Left lung (tissue), 10 donors: ENCODE results near the gene SND1. TPM values are rescaled to one million over a fixed set of nuclear protein-coding genes. Genes with fewer than 3 reads are reported as not detected.

ENCODE experiments used
- ATAC-seq: fragments of 200-7000 bp; cut with Tn5 transposase; one replicate; pipeline ENCODE4 v1.9.1; 2020; ENCODE audit warnings: moderate library complexity
- DNase-seq, 4 donors: peaks; one replicate each; pipeline ENCODE4 v3.0.0-alpha.2; 2013 to 2020
- H3K27ac ChIP-seq, 2 donors: fragments of 200-600 bp; sonication (generic) in 1 of 2; one replicate each; pipeline versions ENCODE4 v1.5.0 to v1.8.0; 2020 to 2021
- H3K27me3 ChIP-seq, 2 donors: fragments of 200-600 bp; sonication (generic) in 1 of 2; one replicate each; pipeline versions ENCODE4 v1.5.0 to v1.8.0; 2020 to 2021
- H3K36me3 ChIP-seq, 2 donors: fragments of 200-600 bp; sonication (generic) in 1 of 2; one replicate each; pipeline versions ENCODE4 v1.5.0 to v1.8.0; 2020 to 2021
- H3K4me1 ChIP-seq, 2 donors: fragments of 200-600 bp; one replicate each; pipeline ENCODE4 v1.8.0; 2021
- H3K4me3 ChIP-seq, 2 donors: fragments of 200-600 bp; sonication (generic) in 1 of 2; one replicate each; pipeline versions ENCODE4 v1.5.0 to v1.8.0; 2020 to 2021; ENCODE audit warnings: mild to moderate bottlenecking in 1 of 2
- H3K9me3 ChIP-seq, 2 donors: fragments of 200-600 bp; sonication (generic) in 1 of 2; one replicate each; pipeline versions ENCODE4 v1.5.0 to v1.8.0; 2020 to 2021
- CTCF ChIP-seq, 2 donors: fragments of 200-600 bp; sonication (generic) in 1 of 2; IDR thresholded peaks; one replicate each; pipeline versions ENCODE4 v1.5.0 to v1.8.0; 2021; ENCODE audit warnings: antibody characterized with exemption in 2 of 2
- intact Hi-C, 2 donors: fragments of 100-400 bp; cut with DNase I; formaldehyde crosslinking; loops; one replicate each; pipeline versions ENCODE4 v1.11.2 to v1.14.2; 2022
- polyA plus RNA-seq, 6 donors: library from polyadenylated mRNA; unstranded; fragments of 120-200 nt; gene quantifications; one replicate each; pipeline ENCODE4 v1.2.1, GENCODE V29; 2013; ENCODE audit not compliant: insufficient read length in 6 of 6
- total RNA-seq, 2 donors: library from RNA; stranded (reverse); fragmentation: NEBNext Ultra II Directional; extraction: Animal tissue kit (Norgen Biotek cat#: 25700); gene quantifications; one replicate each; pipeline ENCODE4 v1.2.1, GENCODE V29; 2021
- donor health status: DM: no; HTN: yes; CAD: no.
- donor health status: DM: no; HTN: no; CAD: no.

Gene SND1
- total and polyA plus RNA-seq, 8 donors, result 141 to 229 (median 156) TPM

- Histone ChIP-seq H3K27ac (no peak overlapping the region), H3K36me3 (peaks cover 0 to 11% of the 10 kb centered on the region in 2 donors), H3K4me1 (peaks cover 6 to 23% of the 10 kb centered on the region in 2 donors), H3K27me3 (no peaks in the 10 kb centered on the region), H3K4me3 (no peak overlapping the region), H3K9me3 (no peaks in the 10 kb centered on the region)
- ATAC-seq (no peak), DNase-seq (no peak)
- no peak for TF ChIP-seq CTCF (IDR thresholded peaks at IDR 0.05)
- intact Hi-C loops, result no loop called here
Measured at GRCh38 chr7:127905021-127905420, 253.0 kb downstream of the SND1 start.

- DNase-seq, result no peak
- H3K4me3 ChIP-seq, result no peak overlapping the region
- H3K27ac ChIP-seq, result no peak overlapping the region
- peaks cover 6 to 23% of the 10 kb centered on the region in 2 donors for H3K4me1 ChIP-seq
- H3K36me3 ChIP-seq, result peaks cover 0 to 17% of the 10 kb centered on the region in 2 donors
- no peaks in the 10 kb centered on the region for H3K9me3 ChIP-seq
- no peak for ATAC-seq
- no peaks in the 10 kb centered on the region for H3K27me3 ChIP-seq
- intact Hi-C loops, result no loop called here
- no peak for TF ChIP-seq CTCF (IDR thresholded peaks at IDR 0.05)
Measured at GRCh38 chr7:127905491-127906330, 253.7 kb downstream of the SND1 start.

GRCh38 chr7:127907110-127908040 is 255.4 kb downstream of the SND1 start:
- no peak overlapping the region for H3K4me3 ChIP-seq
- DNase-seq (no peak), ATAC-seq (no peak)
- H3K9me3 ChIP-seq, result no peaks in the 10 kb centered on the region
- H3K4me1 ChIP-seq, result peaks cover 0 to 9% of the 10 kb centered on the region in 2 donors
- TF ChIP-seq CTCF (IDR thresholded peaks at IDR 0.05), result no peak
- intact Hi-C loops, result no loop called here
- H3K27me3 ChIP-seq, result no peaks in the 10 kb centered on the region
- peaks cover 0 to 22% of the 10 kb centered on the region in 2 donors for H3K36me3 ChIP-seq
- H3K27ac ChIP-seq, result no peak overlapping the region

GRCh38 chr7:127908430-127909258 is 256.6 kb downstream of the SND1 start:
- no peak for DNase-seq
- TF ChIP-seq CTCF (IDR thresholded peaks at IDR 0.05), result no peak
- no peak overlapping the region for H3K4me3 ChIP-seq
- H3K9me3 ChIP-seq, result no peaks in the 10 kb centered on the region
- intact Hi-C loops, result no loop called here
- no peak overlapping the region for H3K27ac ChIP-seq
- no peak for ATAC-seq
- peaks cover 0 to 22% of the 10 kb centered on the region in 2 donors for H3K36me3 ChIP-seq
- H3K27me3 ChIP-seq, result no peaks in the 10 kb centered on the region
- peaks cover 0 to 12% of the 10 kb centered on the region in 2 donors for H3K4me1 ChIP-seq
